Suprapubic skin (tissue), 4 donors: ENCODE results near the gene SMC4. TPM values are rescaled to one million over a fixed set of nuclear protein-coding genes. Genes with fewer than 3 reads are reported as not detected.

Source experiments
- DNase-seq, 2 donors: peaks; one replicate each; pipeline ENCODE4 v3.0.0-alpha.2; 2019; ENCODE audit warnings: low spot score in 2 of 2
- H3K27ac ChIP-seq: fragments of 200-600 bp; sonication (generic); one replicate; pipeline ENCODE4 v1.5.1; 2019
- H3K27me3 ChIP-seq: fragments of 200-600 bp; sonication (generic); one replicate; pipeline ENCODE4 v1.5.1; 2019
- H3K36me3 ChIP-seq: fragments of 200-600 bp; sonication (generic); one replicate; pipeline ENCODE4 v1.5.1; 2019
- H3K4me1 ChIP-seq: fragments of 200-600 bp; sonication (generic); one replicate; pipeline ENCODE4 v1.5.1; 2019
- H3K4me3 ChIP-seq: fragments of 200-600 bp; sonication (generic); one replicate; pipeline ENCODE4 v1.5.1; 2019; ENCODE audit warnings: mild to moderate bottlenecking
- H3K9me3 ChIP-seq: fragments of 200-600 bp; sonication (generic); one replicate; pipeline ENCODE4 v1.5.1; 2019
- EP300 ChIP-seq: sonication (generic); formaldehyde crosslinking; IDR thresholded peaks from one replicate; pipeline ENCODE4 v1.6.1; 2017; ENCODE audit warnings: antibody characterized with exemption
- POLR2A ChIP-seq, 2 donors: fragments of 450-650 bp; IDR thresholded peaks; one replicate each; pipeline ENCODE4 v1.6.1; 2017; ENCODE audit warnings: antibody characterized with exemption in 2 of 2, mild to moderate bottlenecking in 2 of 2, moderate library complexity in 2 of 2
- POLR2AphosphoS5 ChIP-seq, 3 donors: sonication (generic); formaldehyde crosslinking; IDR thresholded peaks; one replicate each; pipeline ENCODE4 v1.6.1; 2017; ENCODE audit warnings: antibody characterized with exemption in 3 of 3
- WGBS: methylation state at CpG from one replicate; pipeline ENCODE4 v1.1.5; 2018; 5-methylcytosine and 5-hydroxymethylcytosine counted together
- total RNA-seq, 4 donors: library from RNA; depleted of rRNA; stranded (reverse); fragments of >200 nt; gene quantifications; one replicate each; pipeline ENCODE4 v1.1.0, GENCODE V29; 2016
- TF ChIP-seq, protein P1 (sequence below), 2 donors: fragments of 200-600 bp in 1 of 2; fragments of 450-650 bp in 1 of 2; sonication (generic) in 1 of 2; IDR thresholded peaks; one replicate each; pipeline ENCODE4 v1.5.1; 2016 to 2019; ENCODE audit warnings: antibody characterized with exemption in 2 of 2, mild to moderate bottlenecking in 1 of 2, moderate library complexity in 1 of 2

Gene SMC4
- total RNA-seq, 4 donors from 2014 or later = 26.7 to 97.3 (median 28.1) TPM

DNA sequence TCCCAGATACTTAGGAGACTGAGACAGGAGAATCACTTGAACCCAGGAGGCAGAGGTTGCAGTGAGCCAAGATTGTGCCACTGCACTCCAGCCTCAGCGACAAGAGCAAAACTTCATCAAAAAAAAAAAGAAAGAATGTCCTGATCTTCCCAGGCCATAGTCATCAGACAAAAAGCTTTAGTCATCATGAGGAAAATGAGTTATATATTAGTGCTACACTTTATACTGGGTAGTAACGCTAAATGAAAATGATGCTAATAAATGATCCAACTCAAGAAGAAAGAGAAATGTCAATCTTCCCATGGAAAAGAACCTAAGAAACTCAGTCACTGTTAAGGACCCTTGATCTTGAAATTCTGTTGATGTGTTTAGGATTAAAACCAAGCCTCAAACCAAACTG, 76.4 kb downstream of the SMC4 start:
- TF ChIP-seq POLR2AphosphoS5 (IDR thresholded peaks at IDR 0.05) (no peak), POLR2A (IDR thresholded peaks at IDR 0.05) (no peak), EP300 (no peak)
- TF ChIP-seq, protein P1, sequence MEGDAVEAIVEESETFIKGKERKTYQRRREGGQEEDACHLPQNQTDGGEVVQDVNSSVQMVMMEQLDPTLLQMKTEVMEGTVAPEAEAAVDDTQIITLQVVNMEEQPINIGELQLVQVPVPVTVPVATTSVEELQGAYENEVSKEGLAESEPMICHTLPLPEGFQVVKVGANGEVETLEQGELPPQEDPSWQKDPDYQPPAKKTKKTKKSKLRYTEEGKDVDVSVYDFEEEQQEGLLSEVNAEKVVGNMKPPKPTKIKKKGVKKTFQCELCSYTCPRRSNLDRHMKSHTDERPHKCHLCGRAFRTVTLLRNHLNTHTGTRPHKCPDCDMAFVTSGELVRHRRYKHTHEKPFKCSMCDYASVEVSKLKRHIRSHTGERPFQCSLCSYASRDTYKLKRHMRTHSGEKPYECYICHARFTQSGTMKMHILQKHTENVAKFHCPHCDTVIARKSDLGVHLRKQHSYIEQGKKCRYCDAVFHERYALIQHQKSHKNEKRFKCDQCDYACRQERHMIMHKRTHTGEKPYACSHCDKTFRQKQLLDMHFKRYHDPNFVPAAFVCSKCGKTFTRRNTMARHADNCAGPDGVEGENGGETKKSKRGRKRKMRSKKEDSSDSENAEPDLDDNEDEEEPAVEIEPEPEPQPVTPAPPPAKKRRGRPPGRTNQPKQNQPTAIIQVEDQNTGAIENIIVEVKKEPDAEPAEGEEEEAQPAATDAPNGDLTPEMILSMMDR (IDR thresholded peaks at IDR 0.05) = no peak
- no peaks in the 10 kb centered on the region for H3K27me3 ChIP-seq
- DNase-seq = no peak
- no peaks in the 10 kb centered on the region for H3K9me3 ChIP-seq
- H3K36me3 ChIP-seq = no peaks in the 10 kb centered on the region
- WGBS = 94% methylated on average over 2 of the region's 2 CpGs
- H3K4me1 ChIP-seq = no peaks in the 10 kb centered on the region
- no peak overlapping the region for H3K27ac ChIP-seq
- H3K4me3 ChIP-seq = no peak overlapping the region

DNA sequence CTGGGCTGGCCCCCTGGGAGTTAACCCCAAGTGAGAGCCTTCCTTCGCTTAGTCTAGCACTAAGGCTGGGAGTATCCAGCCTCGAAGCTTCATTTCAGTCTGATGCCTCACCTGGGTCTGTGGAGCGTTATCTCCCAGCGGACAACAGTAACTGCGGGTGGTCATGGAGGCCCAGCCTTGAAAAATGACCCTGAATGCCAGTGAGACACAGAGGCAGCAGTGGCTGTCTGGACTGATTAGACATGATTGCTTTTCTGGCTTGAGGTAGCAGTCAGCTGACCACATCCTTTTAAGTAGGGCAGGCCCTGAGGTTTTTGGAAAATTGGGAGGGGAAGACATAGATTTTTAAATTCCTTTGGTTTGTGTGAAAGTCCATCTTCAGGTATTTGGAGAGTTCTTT, 78.3 kb downstream of the SMC4 start:
- no peak overlapping the region for H3K4me3 ChIP-seq
- H3K4me1 ChIP-seq = no peaks in the 10 kb centered on the region
- no peak overlapping the region for H3K27ac ChIP-seq
- TF ChIP-seq POLR2AphosphoS5 (IDR thresholded peaks at IDR 0.05) = no peak
- no peak for TF ChIP-seq EP300
- no peaks in the 10 kb centered on the region for H3K36me3 ChIP-seq
- no peaks in the 10 kb centered on the region for H3K27me3 ChIP-seq
- no peak for DNase-seq
- no CpG with 5 or more reads among the region's 5 CpGs for WGBS
- H3K9me3 ChIP-seq = no peaks in the 10 kb centered on the region

DNA sequence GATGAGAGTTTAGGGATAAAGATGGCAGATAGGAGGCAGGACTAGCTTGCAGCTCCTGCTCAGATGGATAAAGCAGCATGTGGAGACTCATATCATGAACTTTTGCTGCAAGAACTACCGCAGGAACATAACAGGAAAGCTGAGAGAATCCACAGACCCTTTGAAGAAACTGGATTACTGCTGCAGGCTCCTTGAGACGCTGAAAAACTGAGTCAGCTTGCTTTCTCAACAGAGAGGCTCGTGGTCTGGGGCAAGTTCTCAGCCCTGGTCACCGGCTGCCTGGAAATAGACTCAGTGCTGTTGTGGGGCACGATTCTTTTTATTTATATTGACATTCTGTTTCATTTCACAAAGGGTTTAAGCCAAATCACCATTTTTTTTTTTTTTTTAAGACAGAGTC, 78.9 kb downstream of the SMC4 start:
- no peak overlapping the region for H3K4me3 ChIP-seq

GRCh38 chr3:160479376-160479775, 79.9 kb downstream of the SMC4 start:
- 90% methylated on average over 10 of the region's 10 CpGs for WGBS
- H3K27ac ChIP-seq = no peak overlapping the region
- DNase-seq = no peak
- H3K4me1 ChIP-seq = no peaks in the 10 kb centered on the region
- no peaks in the 10 kb centered on the region for H3K36me3 ChIP-seq
- TF ChIP-seq POLR2A (IDR thresholded peaks at IDR 0.05) = no peak
- no peak for TF ChIP-seq POLR2AphosphoS5 (IDR thresholded peaks at IDR 0.05)
- TF ChIP-seq, protein P1 (IDR thresholded peaks at IDR 0.05) = no peak
- no peak for TF ChIP-seq EP300
- H3K9me3 ChIP-seq = no peaks in the 10 kb centered on the region
- H3K27me3 ChIP-seq = no peaks in the 10 kb centered on the region
- H3K4me3 ChIP-seq = no peak overlapping the region

More for the DNA sequence above, 78.9 kb downstream of the SMC4 start:
- WGBS = 69% methylated on average over 5 of the region's 5 CpGs
- Histone ChIP-seq H3K4me1 (no peaks in the 10 kb centered on the region), H3K36me3 (no peaks in the 10 kb centered on the region), H3K9me3 (no peaks in the 10 kb centered on the region), H3K27ac (no peak overlapping the region), H3K27me3 (no peaks in the 10 kb centered on the region)
- no peak for DNase-seq
- TF ChIP-seq EP300 = no peak
- no peak for TF ChIP-seq POLR2AphosphoS5 (IDR thresholded peaks at IDR 0.05)
- TF ChIP-seq, protein P1 (IDR thresholded peaks at IDR 0.05) = no peak
- no peak for TF ChIP-seq POLR2A (IDR thresholded peaks at IDR 0.05)

DNA sequence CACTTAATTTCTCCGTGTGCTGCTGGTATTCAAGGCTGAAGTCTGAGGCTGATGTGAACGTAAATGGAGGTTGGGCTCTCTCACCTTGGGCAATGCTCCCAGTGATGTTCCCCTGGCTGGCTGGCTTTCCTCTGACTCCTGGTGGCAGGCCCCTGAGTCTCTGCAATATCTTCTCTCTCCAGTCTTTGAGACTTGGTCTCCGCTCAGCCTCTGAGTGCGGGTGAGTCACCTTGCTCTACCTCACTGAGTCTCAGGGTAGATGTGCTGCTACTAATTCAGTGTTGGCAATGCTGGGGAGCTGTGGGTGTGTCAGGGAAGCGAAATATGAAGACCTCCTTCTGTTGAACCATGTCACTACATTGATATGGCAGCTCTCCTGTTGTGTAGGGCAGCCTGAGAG, 81.5 kb downstream of the SMC4 start:
- DNase-seq = no peak
- Histone ChIP-seq H3K36me3 (no peaks in the 10 kb centered on the region), H3K9me3 (no peaks in the 10 kb centered on the region), H3K27ac (no peak overlapping the region), H3K4me3 (no peak overlapping the region), H3K27me3 (no peaks in the 10 kb centered on the region), H3K4me1 (peaks cover 1% of the 10 kb centered on the region)
- TF ChIP-seq POLR2AphosphoS5 (IDR thresholded peaks at IDR 0.05) (no peak), EP300 (no peak), POLR2A (IDR thresholded peaks at IDR 0.05) (no peak)
- TF ChIP-seq, protein P1 (IDR thresholded peaks at IDR 0.05) = no peak
- 91% methylated on average over 5 of the region's 5 CpGs for WGBS

DNA sequence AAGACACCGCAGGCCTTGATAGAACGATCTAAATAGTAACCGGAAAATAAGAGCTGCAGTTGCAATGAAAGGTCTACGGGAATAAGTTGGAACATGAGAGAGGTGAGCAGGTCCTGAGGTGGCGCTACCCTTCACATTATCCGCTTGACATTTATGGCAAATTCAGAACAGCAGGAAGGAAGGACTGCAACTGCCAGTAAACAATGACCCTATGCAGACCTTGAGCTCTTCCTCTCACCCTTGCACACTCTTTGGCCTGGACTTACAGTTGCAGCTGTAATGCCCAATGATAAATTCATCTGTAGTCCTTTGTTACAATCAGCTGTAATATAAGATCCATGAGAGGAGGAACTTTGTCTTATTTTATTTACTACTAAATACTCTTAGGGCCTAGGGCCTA, 82.4 kb downstream of the SMC4 start:
- Histone ChIP-seq H3K9me3 (no peaks in the 10 kb centered on the region), H3K27ac (no peak overlapping the region), H3K36me3 (no peaks in the 10 kb centered on the region), H3K4me1 (peaks cover 4% of the 10 kb centered on the region), H3K4me3 (no peak overlapping the region), H3K27me3 (no peaks in the 10 kb centered on the region)
- 81% methylated on average over 6 of the region's 6 CpGs for WGBS
- DNase-seq = no peak
- TF ChIP-seq, protein P1 (IDR thresholded peaks at IDR 0.05) = no peak
- TF ChIP-seq POLR2AphosphoS5 (IDR thresholded peaks at IDR 0.05) = no peak
- no peak for TF ChIP-seq EP300
- TF ChIP-seq POLR2A (IDR thresholded peaks at IDR 0.05) = no peak
